Cardiac muscle cell (in vitro differentiated cells and primary cell): ENCODE measurements around the gene SYDE1. TPM values are rescaled to one million over a fixed set of nuclear protein-coding genes. Genes with fewer than 3 reads are reported as not detected.
"Not testable (repeated sequence)": the region's sequence is repeated elsewhere in the genome, so short reads cannot be mapped to it uniquely, and the experiment has no call there.

ENCODE experiments used
- DNase-seq, 2 donors: peaks; one replicate each; pipeline versions ENCODE4 v3.0.0 to v3.0.0-alpha.2; 2010 to 2017; ENCODE audit warnings: low read depth in 1 of 2, low spot score in 1 of 2
- H3K27ac ChIP-seq: fragments of 200-600 bp; sonication (generic); 2 replicates; pipeline ENCODE4 v1.5.1; 2016
- H3K27me3 ChIP-seq: fragments of 200-600 bp; sonication (generic); 2 replicates; pipeline ENCODE4 v1.6.0; 2016; ENCODE audit warnings: control low read depth
- H3K36me3 ChIP-seq: fragments of 200-600 bp; sonication (generic); 2 replicates; pipeline ENCODE4 v1.5.1; 2016; ENCODE audit warnings: control low read depth
- H3K4me1 ChIP-seq: fragments of 200-600 bp; sonication (generic); 2 replicates; pipeline ENCODE4 v1.8.1; 2017; ENCODE audit warnings: low read depth, mild to moderate bottlenecking, mixed run types
- H3K4me3 ChIP-seq: fragments of 200-600 bp; sonication (generic); 2 replicates; pipeline ENCODE4 v1.5.1; 2016; ENCODE audit warnings: mild to moderate bottlenecking
- H3K9me3 ChIP-seq: fragments of 200-600 bp; sonication (generic); 2 replicates; pipeline ENCODE4 v1.5.1; 2017; ENCODE audit warnings: low read depth, mild to moderate bottlenecking, control low read depth
- polyA plus RNA-seq: library from polyadenylated mRNA; unstranded; fragments of >200 nt; fragmentation: Nextera tagmentation; extraction: Ambion mirVana; gene quantifications from 2 replicates; pipeline ENCODE4 v1.2.1, GENCODE V29; 2016
- total RNA-seq: library from RNA; depleted of rRNA; stranded (reverse); fragments of >200 nt; gene quantifications from 2 replicates; pipeline ENCODE4 v1.2.3, GENCODE V29; 2016
- TF ChIP-seq, protein P1 (sequence below): IDR thresholded peaks from 2 replicates; pipeline ENCODE4 v1.5.1; 2012; ENCODE audit warnings: low read depth, mild to moderate bottlenecking, low read length

The SYDE1 gene
- total and polyA plus RNA-seq, 2 experiments from 2014 or later: 13.2 to 48.3 TPM

GRCh38 chr19:15075806-15076205 is 31.4 kb upstream of the SYDE1 start:
- no peak for DNase-seq

DNA sequence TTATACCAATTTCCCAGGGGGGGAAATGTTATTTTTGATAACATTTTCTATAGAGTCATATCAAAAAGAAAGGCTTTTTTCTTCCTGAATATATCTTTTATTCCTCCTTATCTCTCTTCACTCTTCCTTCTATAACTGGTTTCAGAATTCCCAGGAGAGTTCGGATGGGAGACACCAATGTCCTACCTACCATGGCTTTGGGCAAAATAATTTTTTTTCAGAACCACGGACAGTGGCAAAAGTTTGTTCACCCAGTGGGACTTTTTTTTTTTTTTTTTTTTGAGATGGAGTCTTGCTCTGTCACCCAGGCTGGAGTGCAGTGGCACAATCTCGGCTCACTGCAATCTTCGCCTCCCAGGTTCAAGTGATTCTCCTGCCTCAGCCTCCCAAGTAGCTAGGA is 27.2 kb upstream of the SYDE1 start:
- not testable (repeated sequence) for H3K9me3 ChIP-seq, H3K27me3 ChIP-seq, H3K4me1 ChIP-seq, H3K27ac ChIP-seq, H3K36me3 ChIP-seq, H3K4me3 ChIP-seq
- peak in 1 of 2 donors; percentile 11 for DNase-seq

More at GRCh38 chr19:15075806-15076205, 31.4 kb upstream of the SYDE1 start:
- Histone ChIP-seq H3K36me3 (no peaks in the 10 kb centered on the region), H3K4me1 (no peaks in the 10 kb centered on the region), H3K27me3 (no peaks in the 10 kb centered on the region), H3K27ac (no peak overlapping the region), H3K4me3 (no peak overlapping the region), H3K9me3 (no peaks in the 10 kb centered on the region)
- TF ChIP-seq, protein P1, sequence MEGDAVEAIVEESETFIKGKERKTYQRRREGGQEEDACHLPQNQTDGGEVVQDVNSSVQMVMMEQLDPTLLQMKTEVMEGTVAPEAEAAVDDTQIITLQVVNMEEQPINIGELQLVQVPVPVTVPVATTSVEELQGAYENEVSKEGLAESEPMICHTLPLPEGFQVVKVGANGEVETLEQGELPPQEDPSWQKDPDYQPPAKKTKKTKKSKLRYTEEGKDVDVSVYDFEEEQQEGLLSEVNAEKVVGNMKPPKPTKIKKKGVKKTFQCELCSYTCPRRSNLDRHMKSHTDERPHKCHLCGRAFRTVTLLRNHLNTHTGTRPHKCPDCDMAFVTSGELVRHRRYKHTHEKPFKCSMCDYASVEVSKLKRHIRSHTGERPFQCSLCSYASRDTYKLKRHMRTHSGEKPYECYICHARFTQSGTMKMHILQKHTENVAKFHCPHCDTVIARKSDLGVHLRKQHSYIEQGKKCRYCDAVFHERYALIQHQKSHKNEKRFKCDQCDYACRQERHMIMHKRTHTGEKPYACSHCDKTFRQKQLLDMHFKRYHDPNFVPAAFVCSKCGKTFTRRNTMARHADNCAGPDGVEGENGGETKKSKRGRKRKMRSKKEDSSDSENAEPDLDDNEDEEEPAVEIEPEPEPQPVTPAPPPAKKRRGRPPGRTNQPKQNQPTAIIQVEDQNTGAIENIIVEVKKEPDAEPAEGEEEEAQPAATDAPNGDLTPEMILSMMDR: no peak

DNA sequence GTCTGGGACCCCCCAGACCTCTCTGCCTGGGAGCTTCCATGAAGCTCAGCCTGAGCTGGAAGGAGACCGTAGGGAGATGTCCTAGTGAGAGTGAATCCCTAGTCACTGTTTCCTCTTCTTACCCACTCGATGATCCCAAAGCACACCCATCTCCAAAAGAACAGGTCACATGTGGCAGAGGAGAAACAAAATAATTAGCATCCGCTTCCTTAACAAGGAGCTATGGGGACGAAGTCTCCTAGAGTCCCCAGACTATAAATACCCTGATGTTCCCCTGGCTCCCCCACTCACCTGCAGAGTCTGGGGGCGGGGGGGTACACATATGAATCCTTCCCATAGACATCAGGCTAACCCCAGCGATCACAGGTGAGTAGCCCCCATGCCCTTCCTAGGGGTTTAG is 25.3 kb upstream of the SYDE1 start, which contains the start of gene OR1I1:
Gene OR1I1 (plus strand): TSS at position 301 of the 400 bp plus-strand sequence. CDS start 4,855 bp downstream, outside the sequence.
- H3K27ac ChIP-seq: no peak within 1 kb of the TSS
- H3K4me3 ChIP-seq: no peak within 1 kb of the TSS
- H3K27me3 ChIP-seq: no peaks in the 10 kb centered on the region
- no peaks in the 10 kb centered on the region for H3K4me1 ChIP-seq
- no peaks in the 10 kb centered on the region for H3K9me3 ChIP-seq
- H3K36me3 ChIP-seq: no peaks in the 10 kb centered on the region
- no peak for DNase-seq
- TF ChIP-seq, protein P1: no peak

- TF ChIP-seq, protein P1: no peak
- Histone ChIP-seq H3K36me3 (no peaks in the 10 kb centered on the region), H3K4me1 (no peaks in the 10 kb centered on the region), H3K9me3 (no peaks in the 10 kb centered on the region), H3K27me3 (no peaks in the 10 kb centered on the region), H3K27ac (no peak overlapping the region), H3K4me3 (no peak overlapping the region)
- DNase-seq: no peak
Observed at GRCh38 chr19:15087182-15087581, 20.0 kb upstream of the SYDE1 start.

- no peaks in the 10 kb centered on the region for H3K9me3 ChIP-seq
- no peaks in the 10 kb centered on the region for H3K27me3 ChIP-seq
- DNase-seq: peak; percentile 73 to 81
- H3K4me1 ChIP-seq: no peaks in the 10 kb centered on the region
- TF ChIP-seq, protein P1: peak; percentile 61
- no peaks in the 10 kb centered on the region for H3K36me3 ChIP-seq
- H3K4me3 ChIP-seq: no peak overlapping the region
- H3K27ac ChIP-seq: no peak overlapping the region
Observed at GRCh38 chr19:15091918-15092753, 15.1 kb upstream of the SYDE1 start.

- no peak overlapping the region for H3K4me3 ChIP-seq
- no peak overlapping the region for H3K27ac ChIP-seq
- H3K4me1 ChIP-seq: no peaks in the 10 kb centered on the region
- TF ChIP-seq, protein P1: no peak
- no peaks in the 10 kb centered on the region for H3K36me3 ChIP-seq
- no peak for DNase-seq
- no peaks in the 10 kb centered on the region for H3K27me3 ChIP-seq
- H3K9me3 ChIP-seq: no peaks in the 10 kb centered on the region
Observed at GRCh38 chr19:15093001-15093400, 14.2 kb upstream of the SYDE1 start.
